Activated CD4-positive, alpha-beta T cell treated with anti-CD3 and anti-CD28 coated beads for 48 hours (primary cell): Measurements from ENCODE around the gene MEGF9.

Source experiments
- DNase-seq: peaks from one replicate; pipeline ENCODE4 v3.0.0-alpha.2; 2020

The MEGF9 gene

GRCh38 chr9:120702075-120702474, 12.2 kb downstream of the MEGF9 start:
- DNase-seq = no peak

- no peak for DNase-seq
Measured at GRCh38 chr9:120701248-120701647, 13.0 kb downstream of the MEGF9 start.

- DNase-seq = no peak
Measured at GRCh38 chr9:120698766-120699165, 15.5 kb downstream of the MEGF9 start.

- DNase-seq = no peak
Measured at GRCh38 chr9:120697448-120697847, 16.8 kb downstream of the MEGF9 start.

GRCh38 chr9:120696551-120697230, 17.6 kb downstream of the MEGF9 start:
- DNase-seq = no peak

GRCh38 chr9:120694559-120694958, 19.7 kb downstream of the MEGF9 start:
- no peak for DNase-seq

GRCh38 chr9:120693700-120694008, 20.6 kb downstream of the MEGF9 start:
- DNase-seq = no peak

- no peak for DNase-seq
Measured at GRCh38 chr9:120692901-120693699, 21.2 kb downstream of the MEGF9 start.

- DNase-seq = no peak
Measured at GRCh38 chr9:120690372-120690771, 23.9 kb downstream of the MEGF9 start.

GRCh38 chr9:120689860-120690259, 24.4 kb downstream of the MEGF9 start:
- no peak for DNase-seq

- DNase-seq = no peak
Measured at GRCh38 chr9:120688758-120689157, 25.5 kb downstream of the MEGF9 start.

GRCh38 chr9:120683150-120683549, 31.1 kb downstream of the MEGF9 start:
- DNase-seq = no peak

- DNase-seq = no peak
Measured at GRCh38 chr9:120681121-120681520, 33.1 kb downstream of the MEGF9 start.

- no peak for DNase-seq
Measured at GRCh38 chr9:120680579-120680978, 33.7 kb downstream of the MEGF9 start.

GRCh38 chr9:120680161-120680560, 34.1 kb downstream of the MEGF9 start:
- DNase-seq = no peak

GRCh38 chr9:120677965-120678364, 36.3 kb downstream of the MEGF9 start:
- no peak for DNase-seq

GRCh38 chr9:120676767-120677402, 37.4 kb downstream of the MEGF9 start:
- DNase-seq = no peak

GRCh38 chr9:120668399-120668798, 45.9 kb downstream of the MEGF9 start:
- DNase-seq = no peak

GRCh38 chr9:120663950-120664349, 50.3 kb downstream of the MEGF9 start:
- no peak for DNase-seq

GRCh38 chr9:120663380-120663779, 50.9 kb downstream of the MEGF9 start:
- DNase-seq = no peak

GRCh38 chr9:120662513-120662912, 51.8 kb downstream of the MEGF9 start:
- no peak for DNase-seq

- DNase-seq = no peak
Measured at GRCh38 chr9:120659676-120660075, 54.6 kb downstream of the MEGF9 start.

GRCh38 chr9:120659209-120659608, 55.1 kb downstream of the MEGF9 start:
- DNase-seq = no peak

GRCh38 chr9:120655005-120655622, 59.2 kb downstream of the MEGF9 start:
- no peak for DNase-seq
